NCI-H1436 treated with DMSO at 0.1 percent for 48 hours (cell line): ENCODE data around the gene C6orf15.

Experiments
- DNase-seq: peaks from one replicate; lab custom pipeline; 2025; lab: John Stamatoyannopoulos, UW

Gene C6orf15

GRCh38 chr6:31130751-31131150, 18.4 kb upstream of the C6orf15 start:
- DNase-seq = no peak

DNA sequence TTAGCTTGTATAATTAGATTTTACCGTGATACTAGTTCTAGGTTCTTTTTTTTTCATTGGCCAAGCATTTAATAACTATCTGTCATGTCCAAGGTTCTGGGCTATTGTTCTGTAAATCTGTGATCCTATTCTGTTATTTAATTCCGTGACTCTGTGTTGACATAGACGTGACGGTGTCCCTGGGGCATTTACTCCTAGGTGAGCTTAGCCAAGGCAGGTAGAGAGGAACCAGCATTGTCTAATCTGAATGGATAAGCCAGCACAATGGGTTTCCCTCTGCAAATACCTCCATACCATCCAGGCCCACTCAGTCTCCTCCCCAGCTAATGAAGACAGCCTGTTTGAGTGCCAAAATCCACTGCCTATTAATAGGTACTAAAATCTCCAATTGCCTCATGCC, 16.8 kb upstream of the C6orf15 start:
- no peak for DNase-seq

GRCh38 chr6:31128093-31128676, 15.8 kb upstream of the C6orf15 start:
- DNase-seq = no peak

- DNase-seq = no peak
Observed at GRCh38 chr6:31126396-31127175, 14.2 kb upstream of the C6orf15 start.

DNA sequence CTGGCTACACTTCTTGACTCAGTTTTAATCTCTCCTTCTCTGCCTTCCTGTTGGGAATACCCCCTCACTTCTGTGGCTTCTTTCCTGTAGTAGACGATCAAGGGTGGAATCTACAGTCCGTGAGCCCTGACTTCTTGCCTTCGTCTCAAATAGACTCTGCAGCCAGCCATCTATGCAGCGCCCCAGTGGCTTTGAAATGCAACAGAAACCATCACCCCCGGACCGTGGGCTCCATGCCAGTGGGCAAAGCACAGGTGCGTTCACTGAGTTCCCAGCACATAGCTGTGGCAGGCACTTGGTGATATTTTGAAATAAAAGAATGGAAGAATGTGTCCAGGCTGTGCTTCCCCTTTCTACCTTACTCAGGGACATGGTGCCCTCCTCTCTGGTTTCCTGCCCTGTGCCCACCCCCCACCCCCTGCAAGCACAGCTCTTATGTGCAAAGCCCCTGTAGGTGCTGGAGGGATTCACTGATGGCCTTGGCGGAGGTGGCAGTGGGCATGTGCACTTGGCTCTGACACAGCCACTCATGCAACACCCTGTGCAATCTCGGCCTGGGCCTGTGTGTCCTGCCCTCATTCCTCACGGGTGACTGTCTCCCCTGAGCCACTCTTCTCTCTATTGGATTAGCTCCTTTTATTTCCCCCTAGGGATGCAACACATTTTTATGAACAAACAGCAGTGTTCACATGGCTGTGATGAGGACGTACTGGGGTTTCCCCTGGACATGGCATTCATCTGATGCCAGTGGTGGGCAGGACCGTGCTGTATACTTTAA, 13.4 kb upstream of the C6orf15 start:
- DNase-seq = no peak

DNA sequence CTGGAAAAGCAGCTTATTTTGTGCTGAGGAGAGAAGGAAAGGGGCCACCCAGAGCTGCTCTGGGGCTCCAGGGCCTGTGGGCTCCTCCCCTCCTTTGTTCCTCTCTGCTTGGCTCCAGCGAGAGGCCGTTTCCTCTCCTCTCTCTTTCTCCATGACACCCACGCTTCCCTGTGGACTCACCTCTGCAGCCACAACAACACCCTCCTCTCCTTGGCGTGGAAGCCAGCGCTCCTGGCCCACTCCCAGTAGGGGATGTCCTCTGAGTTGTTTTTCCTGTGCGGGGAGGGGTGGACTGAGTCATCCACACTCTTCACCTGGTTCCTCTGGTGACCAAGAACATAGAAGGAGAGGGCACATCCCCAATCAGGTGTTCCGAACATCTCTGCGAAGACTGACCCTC, 12.8 kb upstream of the C6orf15 start:
- no peak for DNase-seq

- DNase-seq = no peak
Observed at GRCh38 chr6:31122791-31123706, 10.7 kb upstream of the C6orf15 start.

DNA sequence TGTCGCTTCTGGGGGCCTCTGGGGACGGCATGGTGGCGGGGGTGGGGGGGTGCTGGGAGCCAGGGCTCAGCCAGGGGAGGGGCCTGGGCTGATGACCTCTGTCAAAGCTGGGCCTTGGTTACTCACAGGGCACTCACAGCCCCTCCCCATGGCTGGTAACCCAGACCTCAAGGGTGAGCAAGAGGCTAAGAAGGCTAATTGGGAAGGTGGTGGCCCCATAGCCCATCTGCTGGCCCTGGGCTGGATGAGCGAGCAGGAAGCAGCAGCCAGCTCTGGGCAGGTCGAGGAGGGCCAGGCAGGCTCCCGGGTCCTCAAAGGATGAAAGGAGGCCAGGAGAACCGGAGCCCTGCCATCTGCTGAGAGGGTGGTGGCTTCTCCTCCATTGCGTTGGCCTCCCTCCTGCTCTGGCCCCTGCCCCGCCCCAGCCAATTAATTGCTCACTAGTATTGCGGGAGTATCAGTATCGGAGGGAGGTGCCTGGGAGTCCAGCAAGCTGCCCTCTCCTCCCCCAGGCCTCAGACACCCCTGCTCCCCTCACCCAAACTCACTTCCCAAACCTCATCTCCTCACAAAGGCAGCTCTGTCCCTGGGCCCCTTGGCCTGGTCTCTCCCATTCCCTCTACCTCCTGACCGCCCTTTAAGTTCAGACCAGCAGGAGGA, 8.9 kb upstream of the C6orf15 start:
- DNase-seq = no peak

GRCh38 chr6:31120151-31120915, 8.0 kb upstream of the C6orf15 start, which contains the start of gene CDSN:
TSS of gene CDSN (minus strand) at chr6:31120446. CDS start at chr6:31120419, 27 bp downstream.
- DNase-seq = no peak

GRCh38 chr6:31118178-31118577, 5.8 kb upstream of the C6orf15 start:
- DNase-seq = no peak

- DNase-seq = no peak
Observed at GRCh38 chr6:31116661-31117385, 4.4 kb upstream of the C6orf15 start.

DNA sequence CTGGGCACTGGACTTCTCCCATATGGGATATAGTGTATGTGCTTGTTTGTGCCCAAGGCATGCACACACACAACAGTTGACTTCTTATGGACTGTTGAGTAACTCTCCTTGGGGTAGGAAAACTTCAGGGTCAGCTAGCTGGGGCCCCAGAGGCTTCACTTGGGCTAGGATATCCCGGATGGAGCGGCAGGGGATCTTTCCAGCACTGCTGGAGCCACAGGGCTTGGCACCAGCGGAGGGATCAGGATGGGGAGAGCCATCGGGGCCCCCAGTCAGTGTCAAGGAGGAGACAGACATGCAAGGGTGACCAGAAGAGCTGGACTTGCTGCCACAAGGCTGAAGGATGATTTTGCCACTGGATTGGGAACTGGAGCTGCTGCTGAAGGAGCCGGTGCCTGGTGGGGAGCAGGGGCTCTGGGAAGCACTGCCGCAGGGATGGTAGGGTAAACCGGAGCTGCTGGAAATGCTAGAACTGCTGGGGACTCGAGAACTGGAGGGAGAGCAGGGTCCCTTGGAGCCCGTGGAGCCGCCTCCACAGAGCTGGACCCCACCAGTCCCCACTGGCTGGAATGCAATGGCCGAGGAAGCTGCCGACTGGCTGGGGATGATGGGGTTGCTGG, 3.7 kb upstream of the C6orf15 start:
- DNase-seq = no peak

GRCh38 chr6:31114970-31115849, 2.8 kb upstream of the C6orf15 start:
- DNase-seq = no peak

DNA sequence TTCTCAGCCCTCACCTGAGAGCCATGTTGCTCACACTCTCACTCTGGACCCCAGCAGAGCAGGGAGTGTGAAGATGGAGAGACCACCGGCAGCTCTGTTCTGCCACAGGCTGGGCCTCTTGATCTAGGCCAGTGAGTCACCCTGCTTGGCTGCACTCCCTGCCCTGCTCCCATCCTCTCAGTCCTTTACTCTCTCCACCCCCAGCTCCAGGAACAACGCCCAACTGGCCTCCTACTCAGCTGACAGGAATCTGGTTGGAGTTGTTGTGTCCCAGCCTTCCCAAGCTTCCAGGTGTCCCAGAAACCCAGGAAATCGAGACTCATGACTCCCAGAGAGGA, 2.1 kb upstream of the C6orf15 start, which contains the start of gene PSORS1C1:
TSS of gene PSORS1C1 (plus strand) at position 260 of the 338 bp plus-strand sequence. CDS start 14,833 bp downstream, outside the sequence.
- no peak for DNase-seq

DNA sequence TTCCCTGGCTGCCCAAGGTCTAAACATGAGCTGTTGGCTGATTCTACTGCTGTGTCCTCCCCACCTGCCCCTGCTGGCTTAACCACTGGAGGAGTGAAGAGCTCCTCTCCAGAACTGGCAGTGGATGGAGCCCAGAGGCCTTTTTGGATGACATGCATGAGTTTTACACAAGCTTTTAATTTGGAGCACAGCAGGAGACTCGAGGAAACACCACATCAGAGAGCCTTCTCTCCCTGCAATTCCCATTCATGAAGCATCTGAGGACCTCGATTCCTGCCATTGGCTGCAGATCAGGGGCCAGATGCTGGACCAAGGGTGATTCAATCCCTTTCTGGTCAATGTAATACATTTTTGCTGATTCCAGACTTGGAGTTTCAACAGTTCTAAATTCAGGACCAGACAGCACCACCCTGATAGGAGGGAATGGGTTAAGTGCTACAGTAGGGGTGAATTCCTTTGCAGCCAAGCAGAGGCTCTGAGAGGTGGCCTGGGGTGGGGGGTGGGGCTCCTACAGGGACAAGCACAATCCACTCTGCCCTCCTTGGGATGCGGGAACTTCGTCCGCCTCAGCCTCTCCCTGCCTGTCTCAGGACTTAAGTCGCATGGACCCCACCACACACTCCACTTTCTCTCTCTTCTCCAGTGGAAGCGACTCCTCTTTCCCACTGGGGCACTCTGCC, 1.6 kb upstream of the C6orf15 start:
- DNase-seq = no peak

GRCh38 chr6:31111712-31112111, 663 bp downstream of the C6orf15 start:
- no peak for DNase-seq

- DNase-seq = no peak
Observed at GRCh38 chr6:31110825-31111582, 1.4 kb downstream of the C6orf15 start.
